Endothelial cell of umbilical vein (primary cell): ENCODE data around the gene BCAS3.

ENCODE experiments used
- POLR2A ChIP-seq: IDR thresholded peaks from 2 replicates; pipeline ENCODE4 v1.6.1; 2012; ENCODE audit warnings: low read depth, mild to moderate bottlenecking, control low read depth, low read length
- POLR2AphosphoS5 ChIP-seq: IDR thresholded peaks from 2 replicates; pipeline ENCODE4 v1.6.1; 2012; ENCODE audit warnings: low read depth, mild to moderate bottlenecking, control low read depth, low read length, moderate library complexity; ENCODE audit not compliant: insufficient read depth
- TF ChIP-seq, protein P1 (sequence below): IDR thresholded peaks from 2 replicates; pipeline ENCODE4 v1.6.1; 2011; ENCODE audit not compliant: insufficient read depth, insufficient read length
- TF ChIP-seq, protein P2 (sequence below), 2 donors: IDR thresholded peaks; 1 replicate in 1 of 2; 2 replicates in 1 of 2; pipeline ENCODE4 v1.5.1; 2011; ENCODE audit warnings: low read length in 2 of 2, mild to moderate bottlenecking in 2 of 2, moderate library complexity in 2 of 2, control low read depth in 1 of 2, inconsistent platforms in 1 of 2, low read depth in 1 of 2; ENCODE audit not compliant: insufficient read depth in 1 of 2; ENCODE audit errors: extremely low read depth in 1 of 2

DNA sequence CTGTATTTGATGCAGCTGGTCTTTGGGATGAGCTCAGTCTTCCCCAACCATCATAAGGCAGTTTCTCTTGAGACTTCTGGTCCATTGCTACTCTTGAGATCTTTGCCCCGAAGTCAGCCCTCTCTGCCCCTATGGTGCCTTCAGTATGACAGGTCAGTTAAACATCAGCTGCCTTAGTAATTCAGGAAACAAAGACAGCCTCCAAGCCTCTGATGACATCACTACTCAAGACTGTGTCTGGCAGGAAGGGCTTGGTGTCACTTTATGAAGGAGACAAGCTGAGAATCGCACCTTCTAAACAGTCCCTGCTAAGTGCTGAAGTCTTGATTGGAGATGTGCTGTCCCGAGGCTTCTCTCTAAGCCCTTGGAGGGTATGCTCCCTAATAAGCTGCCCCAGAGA lies 617.1 kb downstream of the BCAS3 start:
- no peak for TF ChIP-seq POLR2A
- TF ChIP-seq, protein P1, sequence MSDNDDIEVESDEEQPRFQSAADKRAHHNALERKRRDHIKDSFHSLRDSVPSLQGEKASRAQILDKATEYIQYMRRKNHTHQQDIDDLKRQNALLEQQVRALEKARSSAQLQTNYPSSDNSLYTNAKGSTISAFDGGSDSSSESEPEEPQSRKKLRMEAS, result no peak
- TF ChIP-seq, protein P2, sequence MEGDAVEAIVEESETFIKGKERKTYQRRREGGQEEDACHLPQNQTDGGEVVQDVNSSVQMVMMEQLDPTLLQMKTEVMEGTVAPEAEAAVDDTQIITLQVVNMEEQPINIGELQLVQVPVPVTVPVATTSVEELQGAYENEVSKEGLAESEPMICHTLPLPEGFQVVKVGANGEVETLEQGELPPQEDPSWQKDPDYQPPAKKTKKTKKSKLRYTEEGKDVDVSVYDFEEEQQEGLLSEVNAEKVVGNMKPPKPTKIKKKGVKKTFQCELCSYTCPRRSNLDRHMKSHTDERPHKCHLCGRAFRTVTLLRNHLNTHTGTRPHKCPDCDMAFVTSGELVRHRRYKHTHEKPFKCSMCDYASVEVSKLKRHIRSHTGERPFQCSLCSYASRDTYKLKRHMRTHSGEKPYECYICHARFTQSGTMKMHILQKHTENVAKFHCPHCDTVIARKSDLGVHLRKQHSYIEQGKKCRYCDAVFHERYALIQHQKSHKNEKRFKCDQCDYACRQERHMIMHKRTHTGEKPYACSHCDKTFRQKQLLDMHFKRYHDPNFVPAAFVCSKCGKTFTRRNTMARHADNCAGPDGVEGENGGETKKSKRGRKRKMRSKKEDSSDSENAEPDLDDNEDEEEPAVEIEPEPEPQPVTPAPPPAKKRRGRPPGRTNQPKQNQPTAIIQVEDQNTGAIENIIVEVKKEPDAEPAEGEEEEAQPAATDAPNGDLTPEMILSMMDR (IDR thresholded peaks at IDR 0.05; ENCODE audit: extremely low read depth in 1 of 2, insufficient read depth in 1 of 2, low read depth in 1 of 2, low read length in 2 of 2), result no peak
- TF ChIP-seq POLR2AphosphoS5, result no peak
